GM23248 (cell line): Measurements from ENCODE around the gene MRPL23. TPM values are rescaled to one million over a fixed set of nuclear protein-coding genes. Genes with fewer than 3 reads are reported as not detected.

Experiments used
- DNase-seq: peaks from one replicate; pipeline ENCODE4 v3.0.0-alpha.2; 2015
- H2AFZ ChIP-seq: fragments of 200-600 bp; sonication (generic); 2 replicates; pipeline ENCODE4 v1.6.1; 2016; ENCODE audit warnings: antibody characterized with exemption
- H3F3A ChIP-seq: fragments of 200-600 bp; sonication (generic); 2 replicates; pipeline ENCODE4 v1.6.1; 2016; ENCODE audit warnings: mild to moderate bottlenecking, antibody characterized with exemption, mixed run types; ENCODE audit not compliant: insufficient read depth
- H3K27ac ChIP-seq: fragments of 200-600 bp; sonication (generic); 2 replicates; pipeline ENCODE4 v1.5.1; 2016; ENCODE audit warnings: mild to moderate bottlenecking
- H3K27me3 ChIP-seq: fragments of 200-600 bp; sonication (generic); replicated peaks from 2 replicates; pipeline ENCODE4 v1.6.1; 2016; ENCODE audit warnings: mild to moderate bottlenecking; ENCODE audit not compliant: insufficient read depth
- H3K36me3 ChIP-seq: fragments of 200-600 bp; sonication (generic); 2 replicates; pipeline ENCODE4 v1.6.1; 2016; ENCODE audit warnings: low read depth, mild to moderate bottlenecking
- H3K4me1 ChIP-seq: fragments of 200-600 bp; sonication (generic); 2 replicates; pipeline ENCODE4 v1.6.1; 2016; ENCODE audit warnings: mild to moderate bottlenecking; ENCODE audit not compliant: insufficient read depth
- H3K4me2 ChIP-seq: fragments of 200-600 bp; sonication (generic); one replicate; pipeline ENCODE4 v1.6.1; 2016; ENCODE audit warnings: mild to moderate bottlenecking; ENCODE audit not compliant: unreplicated experiment
- H3K4me3 ChIP-seq: fragments of 200-600 bp; sonication (generic); 2 replicates; pipeline ENCODE4 v1.5.1; 2016; ENCODE audit warnings: mild to moderate bottlenecking
- H3K79me2 ChIP-seq: fragments of 200-600 bp; sonication (generic); 2 replicates; pipeline ENCODE4 v1.6.1; 2016; ENCODE audit warnings: mild to moderate bottlenecking; ENCODE audit not compliant: insufficient read depth
- H3K9ac ChIP-seq: fragments of 200-600 bp; sonication (generic); 2 replicates; pipeline ENCODE4 v1.6.1; 2016; ENCODE audit warnings: mild to moderate bottlenecking
- H3K9me2 ChIP-seq: fragments of 200-600 bp; sonication (generic); 2 replicates; pipeline ENCODE4 v1.6.1; 2016; ENCODE audit warnings: mixed run types, mild to moderate bottlenecking, moderate library complexity; ENCODE audit not compliant: insufficient read depth
- H3K9me3 ChIP-seq: fragments of 200-600 bp; sonication (generic); one replicate; pipeline ENCODE4 v1.6.1; 2017; ENCODE audit warnings: low read depth
- H4K20me1 ChIP-seq: fragments of 200-600 bp; sonication (generic); 2 replicates; pipeline ENCODE4 v1.6.0; 2016; ENCODE audit not compliant: insufficient read depth
- EZH2 ChIP-seq: fragments of 200-600 bp; sonication (generic); IDR thresholded peaks from 2 replicates; pipeline ENCODE4 v1.6.1; 2018; ENCODE audit warnings: antibody characterized with exemption, mild to moderate bottlenecking; ENCODE audit not compliant: insufficient read depth, poor library complexity, severe bottlenecking
- EZH2phosphoT487 ChIP-seq: fragments of 200-600 bp; sonication (generic); IDR thresholded peaks from 2 replicates; pipeline ENCODE4 v1.6.1; 2018; ENCODE audit warnings: antibody characterized with exemption, moderate library complexity, mild to moderate bottlenecking, low read depth; ENCODE audit not compliant: insufficient read depth
- WGBS, 2 experiments: methylation state at CpG; one replicate each; pipeline ENCODE4 v1.1.6; 2015 to 2017; ENCODE audit warnings: low lambda C conversion rate in 2 of 2, low coverage in 1 of 2; ENCODE audit errors: missing lambda C conversion rate in 2 of 2; 5-methylcytosine and 5-hydroxymethylcytosine counted together
- in situ Hi-C: fragments of 300-500 bp; cut with MboI; formaldehyde crosslinking; loops from 2 replicates; pipeline ENCODE4 v1.15.0; 2020
- polyA plus RNA-seq: library from polyadenylated mRNA; unstranded; fragments of >200 nt; fragmentation: Nextera tagmentation; extraction: Ambion mirVana; gene quantifications from 2 replicates; pipeline ENCODE4 v1.2.1, GENCODE V29; 2016
- total RNA-seq: library from RNA; depleted of rRNA; stranded (reverse); fragments of >200 nt; shearing (Covaris generic); gene quantifications from 2 replicates; pipeline ENCODE4 v1.2.3, GENCODE V29; 2014

Gene MRPL23
- total and polyA plus RNA-seq, 2 experiments from 2014 or later: 40.5 to 47.7 TPM

GRCh38 chr11:1990872-1991578 lies 43.9 kb downstream of the MRPL23 start:
- Histone ChIP-seq H3K27me3 (no peaks in the 10 kb centered on the region), H3K4me2 (no peak overlapping the region), H3K9me2 (no peaks in the 10 kb centered on the region), H3K4me3 (no peak overlapping the region), H3K9ac (no peak overlapping the region), H4K20me1 (no peaks in the 10 kb centered on the region), H3K4me1 (no peaks in the 10 kb centered on the region), H3K9me3 (no peaks in the 10 kb centered on the region), H3K79me2 (no peaks in the 10 kb centered on the region), H3F3A (no peaks in the 10 kb centered on the region), H3K36me3 (no peaks in the 10 kb centered on the region), H2AFZ (no peak overlapping the region), H3K27ac (no peak overlapping the region)
- no CpG with 5 or more reads among the region's 29 CpGs for WGBS, 2 experiments
- no peak for DNase-seq
- TF ChIP-seq EZH2 (no peak), EZH2phosphoT487 (no peak)
- in situ Hi-C loops: no loop called here

GRCh38 chr11:1992111-1992510 lies 45.0 kb downstream of the MRPL23 start:
- H3F3A ChIP-seq: no peaks in the 10 kb centered on the region
- no peaks in the 10 kb centered on the region for H3K27me3 ChIP-seq
- H3K79me2 ChIP-seq: no peaks in the 10 kb centered on the region
- no peaks in the 10 kb centered on the region for H3K9me2 ChIP-seq
- H3K4me2 ChIP-seq: no peak overlapping the region
- in situ Hi-C loops: no loop called here
- H3K9ac ChIP-seq: no peak overlapping the region
- no peaks in the 10 kb centered on the region for H3K36me3 ChIP-seq
- no peak for DNase-seq
- H3K4me3 ChIP-seq: no peak overlapping the region
- no peaks in the 10 kb centered on the region for H4K20me1 ChIP-seq
- H2AFZ ChIP-seq: no peak overlapping the region
- no peaks in the 10 kb centered on the region for H3K4me1 ChIP-seq
- H3K27ac ChIP-seq: no peak overlapping the region
- WGBS, 2 experiments: 51% methylated on average over 7 of the region's 26 CpGs; no CpG with 5 or more reads in 1 of the 2 experiments
- TF ChIP-seq EZH2phosphoT487: no peak
- TF ChIP-seq EZH2: no peak
- H3K9me3 ChIP-seq: no peaks in the 10 kb centered on the region

GRCh38 chr11:1994121-1994520 lies 47.0 kb downstream of the MRPL23 start:
- H3K36me3 ChIP-seq: no peaks in the 10 kb centered on the region
- H3K9me2 ChIP-seq: no peaks in the 10 kb centered on the region
- no peak for DNase-seq
- no peaks in the 10 kb centered on the region for H3K27me3 ChIP-seq
- H4K20me1 ChIP-seq: no peaks in the 10 kb centered on the region
- no peaks in the 10 kb centered on the region for H3F3A ChIP-seq
- no peak overlapping the region for H3K4me3 ChIP-seq
- H2AFZ ChIP-seq: no peak overlapping the region
- no peaks in the 10 kb centered on the region for H3K4me1 ChIP-seq
- no peaks in the 10 kb centered on the region for H3K9me3 ChIP-seq
- no peak overlapping the region for H3K27ac ChIP-seq
- H3K79me2 ChIP-seq: no peaks in the 10 kb centered on the region
- 59% methylated on average over 5 of the region's 13 CpGs; no CpG with 5 or more reads in 1 of the 2 experiments for WGBS, 2 experiments
- TF ChIP-seq EZH2: no peak
- TF ChIP-seq EZH2phosphoT487: no peak
- no peak overlapping the region for H3K9ac ChIP-seq
- in situ Hi-C loops: no loop called here
- no peak overlapping the region for H3K4me2 ChIP-seq

GRCh38 chr11:1997755-1998154 lies 50.6 kb downstream of the MRPL23 start, which contains the start of gene H19:
Gene H19, minus strand, starts transcription at chr11:1997842.
- TF ChIP-seq EZH2phosphoT487: no peak
- no peak for TF ChIP-seq EZH2
- no peak within 1 kb of the TSS for H3K9ac ChIP-seq
- no peaks in the 10 kb centered on the region for H3F3A ChIP-seq
- WGBS, 2 experiments: no CpG with 5 or more reads among the region's 14 CpGs
- H3K27ac ChIP-seq: no peak within 1 kb of the TSS
- no peaks in the 10 kb centered on the region for H3K27me3 ChIP-seq
- no peaks in the 10 kb centered on the region for H3K4me1 ChIP-seq
- H3K9me3 ChIP-seq: no peaks in the 10 kb centered on the region
- no peaks in the 10 kb centered on the region for H3K79me2 ChIP-seq
- H3K36me3 ChIP-seq: no peaks in the 10 kb centered on the region
- no peak within 1 kb of the TSS for H2AFZ ChIP-seq
- H4K20me1 ChIP-seq: no peaks in the 10 kb centered on the region
- no peaks in the 10 kb centered on the region for H3K9me2 ChIP-seq
- H3K4me3 ChIP-seq: no peak within 1 kb of the TSS
- no peak within 1 kb of the TSS for H3K4me2 ChIP-seq
- DNase-seq: no peak
- in situ Hi-C loops: no loop called here

GRCh38 chr11:1998290-1998689 lies 51.2 kb downstream of the MRPL23 start:
- no peak overlapping the region for H2AFZ ChIP-seq
- no peaks in the 10 kb centered on the region for H3K79me2 ChIP-seq
- H3K4me3 ChIP-seq: no peak overlapping the region
- TF ChIP-seq EZH2phosphoT487 (no peak), EZH2 (no peak)
- no peak overlapping the region for H3K27ac ChIP-seq
- H3K9ac ChIP-seq: no peak overlapping the region
- H3K4me1 ChIP-seq: no peaks in the 10 kb centered on the region
- H3K27me3 ChIP-seq: no peaks in the 10 kb centered on the region
- no peak overlapping the region for H3K4me2 ChIP-seq
- WGBS, 2 experiments: no CpG with 5 or more reads among the region's 28 CpGs
- no peak for DNase-seq
- no peaks in the 10 kb centered on the region for H3K9me2 ChIP-seq
- no peaks in the 10 kb centered on the region for H3F3A ChIP-seq
- H3K9me3 ChIP-seq: no peaks in the 10 kb centered on the region
- in situ Hi-C loops: no loop called here
- no peaks in the 10 kb centered on the region for H4K20me1 ChIP-seq
- no peaks in the 10 kb centered on the region for H3K36me3 ChIP-seq
